Stomach (tissue), 4 donors: Measurements from ENCODE around the gene LGMN.

Experiments used
- CTCF ChIP-seq, 7 experiments: fragments of 450-650 bp in 4 of 7; fragments of 200-600 bp in 3 of 7; sonication (generic) in 3 of 7; IDR thresholded peaks; one replicate each; pipeline ENCODE4 v1.5.1; 2016 to 2019; ENCODE audit warnings: antibody characterized with exemption in 7 of 7, control low read depth in 2 of 7, mild to moderate bottlenecking in 1 of 7
- EP300 ChIP-seq: sonication (generic); formaldehyde crosslinking; IDR thresholded peaks from one replicate; pipeline ENCODE4 v1.6.1; 2017; ENCODE audit warnings: antibody characterized with exemption
- POLR2A ChIP-seq, 4 donors: fragments of 450-650 bp; IDR thresholded peaks; one replicate each; pipeline ENCODE4 v1.6.1; 2016; ENCODE audit warnings: antibody characterized with exemption in 4 of 4, control low read depth in 2 of 4, mild to moderate bottlenecking in 1 of 4, moderate library complexity in 1 of 4
- POLR2AphosphoS5 ChIP-seq, 3 donors: sonication (generic); formaldehyde crosslinking; IDR thresholded peaks; one replicate each; pipeline ENCODE4 v1.6.1; 2016; ENCODE audit warnings: antibody characterized with exemption in 3 of 3

GRCh38 chr14:92683041-92683440 lies 65.4 kb downstream of the LGMN start:
- TF ChIP-seq CTCF (IDR thresholded peaks at IDR 0.05), result no peak
- no peak for TF ChIP-seq EP300
- TF ChIP-seq POLR2AphosphoS5 (IDR thresholded peaks at IDR 0.05), result no peak
- TF ChIP-seq POLR2A (IDR thresholded peaks at IDR 0.05), result no peak
